Measurements from ENCODE around the gene MITF. TPM values are rescaled to one million over a fixed set of nuclear protein-coding genes. Genes with fewer than 3 reads are reported as not detected.

MITF gene
- polyA plus RNA-seq, 1 donor (not counting 4 experiments of a cell fraction or from before 2014, with no cell fraction given), result 2.7 TPM

DNA sequence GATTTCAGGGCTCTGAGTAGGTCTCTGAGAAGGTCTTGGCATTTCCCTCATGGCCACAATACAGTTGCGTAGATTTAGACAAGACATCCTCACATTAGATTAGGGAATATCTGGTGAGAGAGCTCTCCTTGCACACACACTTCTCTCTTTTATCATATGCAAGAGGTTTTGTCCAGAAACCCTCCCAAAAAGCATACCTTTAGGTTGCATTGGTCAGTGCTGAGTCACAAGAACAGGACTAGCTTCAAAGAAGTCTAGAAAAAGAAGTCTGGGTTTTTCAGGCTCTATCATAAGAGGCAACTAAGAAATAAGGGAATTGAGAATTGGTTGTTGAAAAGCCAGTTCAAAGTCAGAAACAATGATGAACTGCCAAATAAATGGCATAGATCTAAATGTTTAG lies 40.1 kb upstream of the MITF start:
- DNase-seq (ENCODE audit: low read depth, low spot score) (no peak), FAIRE-seq (no peak)
- Histone ChIP-seq H3K4me3 (ENCODE audit: control insufficient read depth in 2 of 3, extremely low read depth in 1 of 3, insufficient read depth in 2 of 3, low read depth in 1 of 3, low read length in 3 of 3) (no peak overlapping the region), H4K20me1 (ENCODE audit: control insufficient read depth, extremely low read depth, insufficient read depth, low read length) (no peaks in the 10 kb centered on the region), H3K9ac (ENCODE audit: control insufficient read depth, extremely low read depth, insufficient read depth, low read length) (no peak overlapping the region), H3K36me3 (ENCODE audit: control insufficient read depth in 2 of 2, extremely low read depth in 1 of 2, insufficient read depth in 2 of 2, low read length in 2 of 2) (no peaks in the 10 kb centered on the region), H3K9me1 (ENCODE audit: control insufficient read depth, extremely low read depth, insufficient read depth, low read length) (no peaks in the 10 kb centered on the region), H2AFZ (ENCODE audit: control insufficient read depth, low read length) (no peak overlapping the region), H3K79me2 (ENCODE audit: control insufficient read depth, insufficient read depth, low read length) (no peaks in the 10 kb centered on the region), H3K4me2 (ENCODE audit: control insufficient read depth, extremely low read depth, insufficient read depth, low read depth, low read length) (no peak overlapping the region), H3K9me3 (ENCODE audit: control insufficient read depth, low read depth, low read length) (no peaks in the 10 kb centered on the region), H3K27ac (ENCODE audit: control insufficient read depth, insufficient read depth, low read length) (no peak overlapping the region), H3K4me1 (ENCODE audit: control insufficient read depth, extremely low read depth, insufficient read depth, low read length) (no peaks in the 10 kb centered on the region), H3K27me3 (ENCODE audit: control insufficient read depth, extremely low read depth, insufficient read depth, low read length) (no peaks in the 10 kb centered on the region)
- TF ChIP-seq, protein P1, sequence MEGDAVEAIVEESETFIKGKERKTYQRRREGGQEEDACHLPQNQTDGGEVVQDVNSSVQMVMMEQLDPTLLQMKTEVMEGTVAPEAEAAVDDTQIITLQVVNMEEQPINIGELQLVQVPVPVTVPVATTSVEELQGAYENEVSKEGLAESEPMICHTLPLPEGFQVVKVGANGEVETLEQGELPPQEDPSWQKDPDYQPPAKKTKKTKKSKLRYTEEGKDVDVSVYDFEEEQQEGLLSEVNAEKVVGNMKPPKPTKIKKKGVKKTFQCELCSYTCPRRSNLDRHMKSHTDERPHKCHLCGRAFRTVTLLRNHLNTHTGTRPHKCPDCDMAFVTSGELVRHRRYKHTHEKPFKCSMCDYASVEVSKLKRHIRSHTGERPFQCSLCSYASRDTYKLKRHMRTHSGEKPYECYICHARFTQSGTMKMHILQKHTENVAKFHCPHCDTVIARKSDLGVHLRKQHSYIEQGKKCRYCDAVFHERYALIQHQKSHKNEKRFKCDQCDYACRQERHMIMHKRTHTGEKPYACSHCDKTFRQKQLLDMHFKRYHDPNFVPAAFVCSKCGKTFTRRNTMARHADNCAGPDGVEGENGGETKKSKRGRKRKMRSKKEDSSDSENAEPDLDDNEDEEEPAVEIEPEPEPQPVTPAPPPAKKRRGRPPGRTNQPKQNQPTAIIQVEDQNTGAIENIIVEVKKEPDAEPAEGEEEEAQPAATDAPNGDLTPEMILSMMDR (optimal IDR thresholded peaks at IDR 0.05 in 1 of 3, IDR thresholded peaks at IDR 0.05 in 1 of 3, conservative IDR thresholded peaks at IDR 0.05 in 1 of 3; ENCODE audit: extremely low read depth in 1 of 3, insufficient read depth in 2 of 3, low read length in 3 of 3), result no peak
- no peak for TF ChIP-seq EZH2 (IDR thresholded peaks at IDR 0.05; ENCODE audit: low read length)
- dilution Hi-C loops (cut with MboI; ENCODE audit: extremely low pct_ligation_motif_present, low sequenced_read_pairs), result loop anchor here (25.0 kb wide), 1 partner anchor 263 kb away; no protein-coding TSS in a partner anchor

DNA sequence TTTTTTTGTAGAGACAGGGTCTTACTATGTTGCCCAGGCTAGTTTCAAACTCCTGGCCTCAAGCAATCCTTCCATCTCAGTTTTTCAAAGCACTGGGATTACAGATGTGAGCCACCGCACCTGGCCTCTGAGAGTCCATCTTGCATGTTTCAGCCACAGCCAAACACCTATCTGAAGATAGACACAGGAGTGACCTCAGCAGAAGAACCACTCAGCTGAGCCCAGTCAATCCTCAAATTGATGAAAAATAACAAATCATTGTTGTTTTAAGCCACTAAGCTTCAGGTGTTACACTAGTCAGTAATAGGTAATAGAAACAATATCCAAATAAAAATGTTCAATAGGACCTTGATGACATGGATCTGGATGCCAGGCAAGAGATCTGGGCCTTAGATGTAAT lies 38.3 kb upstream of the MITF start:
- FAIRE-seq, result no peak
- dilution Hi-C loops (cut with MboI; ENCODE audit: extremely low pct_ligation_motif_present, low sequenced_read_pairs), result no loop called here
- no peak for DNase-seq (ENCODE audit: low read depth, low spot score)
- no peak overlapping the region for H3K4me3 ChIP-seq (ENCODE audit: control insufficient read depth in 2 of 3, extremely low read depth in 1 of 3, insufficient read depth in 2 of 3, low read depth in 1 of 3, low read length in 3 of 3)
- no peak overlapping the region for H3K9ac ChIP-seq (ENCODE audit: control insufficient read depth, extremely low read depth, insufficient read depth, low read length)
- no peak overlapping the region for H3K27ac ChIP-seq (ENCODE audit: control insufficient read depth, insufficient read depth, low read length)
- TF ChIP-seq EZH2 (IDR thresholded peaks at IDR 0.05; ENCODE audit: low read length), result no peak
- TF ChIP-seq, protein P1 (optimal IDR thresholded peaks at IDR 0.05 in 1 of 3, IDR thresholded peaks at IDR 0.05 in 1 of 3, conservative IDR thresholded peaks at IDR 0.05 in 1 of 3; ENCODE audit: extremely low read depth in 1 of 3, insufficient read depth in 2 of 3, low read length in 3 of 3), result no peak
- H3K36me3 ChIP-seq (ENCODE audit: control insufficient read depth in 2 of 2, extremely low read depth in 1 of 2, insufficient read depth in 2 of 2, low read length in 2 of 2), result no peaks in the 10 kb centered on the region
- H4K20me1 ChIP-seq (ENCODE audit: control insufficient read depth, extremely low read depth, insufficient read depth, low read length), result no peaks in the 10 kb centered on the region
- H3K4me2 ChIP-seq (ENCODE audit: control insufficient read depth, extremely low read depth, insufficient read depth, low read depth, low read length), result no peak overlapping the region
- no peaks in the 10 kb centered on the region for H3K4me1 ChIP-seq (ENCODE audit: control insufficient read depth, extremely low read depth, insufficient read depth, low read length)
- no peaks in the 10 kb centered on the region for H3K79me2 ChIP-seq (ENCODE audit: control insufficient read depth, insufficient read depth, low read length)
- H3K27me3 ChIP-seq (ENCODE audit: control insufficient read depth, extremely low read depth, insufficient read depth, low read length), result no peaks in the 10 kb centered on the region
- H3K9me3 ChIP-seq (ENCODE audit: control insufficient read depth, low read depth, low read length), result no peaks in the 10 kb centered on the region
- no peak overlapping the region for H2AFZ ChIP-seq (ENCODE audit: control insufficient read depth, low read length)
- no peaks in the 10 kb centered on the region for H3K9me1 ChIP-seq (ENCODE audit: control insufficient read depth, extremely low read depth, insufficient read depth, low read length)

All from keratinocyte (primary cell).